HCT116 (cell line): ENCODE data around the gene ARHGDIG. TPM values are rescaled to one million over a fixed set of nuclear protein-coding genes. Genes with fewer than 3 reads are reported as not detected.

Experiments used
- ATAC-seq: fragments of 200-7000 bp; cut with Tn5 transposase; 2 replicates; pipeline ENCODE4 v1.9.1; 2020; ENCODE audit warnings: mild to moderate bottlenecking, moderate library complexity
- BruUV-seq: library from RNA; stranded (reverse); fragments of 400-500 nt; replicated peaks from 2 replicates; lab custom pipeline; 2021; lab: Mats Ljungman, UMichigan
- CTCF ChIA-PET: fragments of 300-600 bp; sonication (Branson Sonifier 250); formaldehyde crosslinking; loops from one replicate; lab custom pipeline; 2021; ENCODE audit warnings: antibody characterized with exemption; lab: Charles Lee
- POLR2A ChIA-PET: fragments of 300-600, 350-600 bp; sonication (Branson Sonifier 250); formaldehyde crosslinking; loops from one replicate; lab custom pipeline; 2021; ENCODE audit warnings: antibody characterized with exemption; lab: Charles Lee
- RAD21 ChIA-PET, 2 experiments: fragments of 300-600 bp; sonication (Branson Sonifier 250); formaldehyde crosslinking; loops; one replicate each; lab custom pipeline; 2023; ENCODE audit warnings: low total read pairs in 2 of 2; ENCODE audit not compliant: uncharacterized antibody in 2 of 2, unreplicated experiment in 2 of 2, low non-redundant PET in 1 of 2; lab: Charles Lee
- DNase-seq: peaks from one replicate; pipeline ENCODE4 v3.0.0-alpha.2; 2010; ENCODE audit warnings: low read depth, low spot score
- H2AFZ ChIP-seq: fragments of 200-600 bp; shearing (Covaris generic), sonication (generic); 2 replicates; pipeline ENCODE4 v1.6.1; 2017; ENCODE audit warnings: low read depth, mixed run types, mixed read lengths, antibody characterized with exemption, low read length; ENCODE audit not compliant: poor library complexity, severe bottlenecking
- H3K27ac ChIP-seq: 2 replicates; pipeline ENCODE4 v1.5.1; 2012; ENCODE audit warnings: low read depth, low read length
- H3K27me3 ChIP-seq: fragments of 200-600 bp; sonication (generic); 2 replicates; pipeline ENCODE4 v1.6.1; 2016; ENCODE audit warnings: mixed run types, low read length, mixed read lengths; ENCODE audit not compliant: insufficient read depth
- H3K36me3 ChIP-seq, 2 experiments: fragments of 200-500 bp in 1 of 2; fragments of 200-600 bp in 1 of 2; sonication (Bioruptor generic) in 1 of 2; sonication (generic) in 1 of 2; 2 replicates each; pipeline versions ENCODE4 v1.5.1 to v1.6.1; 2014 to 2016; ENCODE audit warnings: low read length in 2 of 2, inconsistent platforms in 1 of 2, mixed read lengths in 1 of 2, mixed run types in 1 of 2; ENCODE audit not compliant: insufficient read depth in 2 of 2, control insufficient read depth in 1 of 2
- H3K4me1 ChIP-seq, 2 experiments: fragments of 200-600 bp in 1 of 2; sonication (generic) in 1 of 2; 2 replicates each; pipeline versions ENCODE4 v1.5.1 to v1.6.1; 2012 to 2017; ENCODE audit warnings: low read length in 2 of 2, inconsistent platforms in 1 of 2, mild to moderate bottlenecking in 1 of 2, mixed read lengths in 1 of 2, mixed run types in 1 of 2, moderate library complexity in 1 of 2; ENCODE audit not compliant: insufficient read depth in 2 of 2, control insufficient read depth in 1 of 2
- H3K4me2 ChIP-seq: fragments of 200-600 bp; sonication (generic); 2 replicates; pipeline ENCODE4 v1.6.1; 2017; ENCODE audit warnings: mixed run types, low read length, mixed read lengths
- H3K4me3 ChIP-seq, 2 experiments: fragments of 200-600 bp in 1 of 2; sonication (generic) in 1 of 2; replicated peaks in 1 of 2; 2 replicates each; pipeline ENCODE4 v1.5.1; 2011 to 2016; ENCODE audit warnings: low read length in 2 of 2, control low read depth in 1 of 2, low read depth in 1 of 2, mild to moderate bottlenecking in 1 of 2, mixed read lengths in 1 of 2, mixed run types in 1 of 2
- H3K79me2 ChIP-seq: fragments of 200-600 bp; sonication (generic); 2 replicates; pipeline ENCODE4 v1.6.1; 2017; ENCODE audit warnings: mild to moderate bottlenecking, mixed run types, low read length, moderate library complexity, mixed read lengths; ENCODE audit not compliant: insufficient read depth
- H3K9ac ChIP-seq: fragments of 200-600 bp; sonication (generic); 2 replicates; pipeline ENCODE4 v1.6.1; 2016; ENCODE audit warnings: low read length, mixed read lengths
- H3K9me2 ChIP-seq: fragments of 200-600 bp; sonication (generic), shearing (Covaris generic); 2 replicates; pipeline ENCODE4 v1.6.1; 2017; ENCODE audit warnings: mixed run types, mild to moderate bottlenecking, moderate library complexity; ENCODE audit not compliant: insufficient read depth
- H3K9me3 ChIP-seq, 2 experiments: fragments of 200-500 bp in 1 of 2; fragments of 200-600 bp in 1 of 2; sonication (Bioruptor generic) in 1 of 2; sonication (generic) in 1 of 2; 2 replicates each; pipeline ENCODE4 v1.6.1; 2014 to 2017; ENCODE audit warnings: low read length in 2 of 2, mixed read lengths in 2 of 2, inconsistent platforms in 1 of 2, low read depth in 1 of 2, mild to moderate bottlenecking in 1 of 2, mixed run types in 1 of 2, moderate library complexity in 1 of 2; ENCODE audit not compliant: control insufficient read depth in 1 of 2, insufficient read depth in 1 of 2
- H4K20me1 ChIP-seq: fragments of 200-600 bp; sonication (generic), shearing (Covaris generic); 2 replicates; pipeline ENCODE4 v1.6.1; 2017; ENCODE audit warnings: mixed run types, mild to moderate bottlenecking, moderate library complexity; ENCODE audit not compliant: insufficient read depth
- CBX3 ChIP-seq: IDR thresholded peaks from 2 replicates; pipeline ENCODE4 v1.6.1; 2012; ENCODE audit warnings: low read depth
- CTCF ChIP-seq, 3 experiments: fragments of 200-600 bp in 1 of 3; sonication (generic) in 1 of 3; IDR thresholded peaks in 2 of 3; conservative IDR thresholded peaks in 1 of 3; 2 replicates each; pipeline ENCODE4 v1.5.1; 2012 to 2017; ENCODE audit warnings: low read depth in 2 of 3, low read length in 2 of 3, antibody characterized with exemption in 1 of 3, borderline replicate concordance in 1 of 3, control low read depth in 1 of 3, mild to moderate bottlenecking in 1 of 3, mixed read lengths in 1 of 3, mixed run types in 1 of 3, moderate library complexity in 1 of 3; ENCODE audit not compliant: insufficient read depth in 1 of 3
- EGR1 ChIP-seq: IDR thresholded peaks from 2 replicates; pipeline ENCODE4 v1.6.1; 2012; ENCODE audit warnings: low read depth
- EZH2 ChIP-seq: fragments of 200-600 bp; sonication (generic); IDR thresholded peaks from 2 replicates; pipeline ENCODE4 v1.6.1; 2017; ENCODE audit warnings: antibody characterized with exemption, mixed run types
- EZH2phosphoT487 ChIP-seq: fragments of 200-600 bp; IDR thresholded peaks from 2 replicates; pipeline ENCODE4 v1.6.1; 2018; ENCODE audit warnings: antibody characterized with exemption, borderline replicate concordance
- FOSL1 ChIP-seq: IDR thresholded peaks from 2 replicates; pipeline ENCODE4 v1.6.1; 2012; ENCODE audit warnings: low read depth
- POLR2AphosphoS5 ChIP-seq: IDR thresholded peaks from 2 replicates; pipeline ENCODE4 v1.6.1; 2011; ENCODE audit warnings: mild to moderate bottlenecking, low read depth, low read length, moderate library complexity
- REST ChIP-seq: IDR thresholded peaks from 2 replicates; pipeline ENCODE4 v1.6.1; 2012; ENCODE audit warnings: low read depth
- TCF7L2 ChIP-seq: IDR thresholded peaks from 2 replicates; pipeline ENCODE4 v1.7.0; 2011; ENCODE audit warnings: borderline replicate concordance, inconsistent platforms; ENCODE audit not compliant: insufficient read depth, insufficient read length; ENCODE audit errors: extremely low read depth
- YY1 ChIP-seq: IDR thresholded peaks from 2 replicates; pipeline ENCODE4 v1.6.1; 2011; ENCODE audit warnings: low read length, low read depth, moderate library complexity, mild to moderate bottlenecking; ENCODE audit not compliant: insufficient replicate concordance; ENCODE audit errors: extremely low read depth
- ZBTB33 ChIP-seq: IDR thresholded peaks from 2 replicates; pipeline ENCODE4 v1.6.1; 2011; ENCODE audit warnings: mild to moderate bottlenecking, low read length, moderate library complexity; ENCODE audit not compliant: insufficient replicate concordance; ENCODE audit errors: extremely low read depth
- ZFX ChIP-seq: fragments of 450-650 bp; IDR thresholded peaks from 2 replicates; pipeline ENCODE4 v1.6.1; 2017
- intact Hi-C: fragments of 100-400 bp; cut with micrococcal nuclease; formaldehyde crosslinking; loops from 2 replicates; pipeline ENCODE4 v1.10.0; 2022
- total RNA-seq: library from RNA; stranded (reverse); gene quantifications from one replicate; pipeline ENCODE4 v1.2.1, GENCODE V29; 2021; ENCODE audit not compliant: unreplicated experiment

The ARHGDIG gene
- total RNA-seq, 1 experiment from 2014 or later: not detected

- DNase-seq (no peak), ATAC-seq (no peak)
- Histone ChIP-seq H3K9ac (no peak overlapping the region), H3K4me2 (no peak overlapping the region), H3K4me1 (no peaks in the 10 kb centered on the region; a peak in 1 of 4 replicates), H3K27ac (no peak overlapping the region), H3K27me3 (no peaks in the 10 kb centered on the region), H3K79me2 (no peaks in the 10 kb centered on the region), H3K9me2 (no peaks in the 10 kb centered on the region), H3K4me3 (no peak overlapping the region), H3K9me3 (no peaks in the 10 kb centered on the region), H2AFZ (no peak overlapping the region), H4K20me1 (no peaks in the 10 kb centered on the region), H3K36me3 (no peaks in the 10 kb centered on the region)
- ChIA-PET CTCF (no interaction called here), RAD21 (no interaction called here), POLR2A (no interaction called here)
- intact Hi-C loops: no loop called here
- TF ChIP-seq FOSL1 (no peak), TCF7L2 (no peak), YY1 (no peak)
- BruUV-seq: no TSS peak
These were observed 25.9 kb upstream of the ARHGDIG start for GRCh38 chr16:254461-254860.

GRCh38 chr16:255183-255582, 25.2 kb upstream of the ARHGDIG start:
- TF ChIP-seq REST (no peak), CTCF (IDR thresholded peaks at IDR 0.05 in 2 of 3, conservative IDR thresholded peaks at IDR 0.05 in 1 of 3; ENCODE audit: borderline replicate concordance in 1 of 3, insufficient read depth in 1 of 3, low read depth in 2 of 3, low read length in 2 of 3) (no peak), ZFX (no peak), CBX3 (no peak), TCF7L2 (no peak), POLR2AphosphoS5 (no peak), EGR1 (no peak), EZH2 (no peak), EZH2phosphoT487 (no peak), ZBTB33 (no peak)
- H3K4me3 ChIP-seq: no peak overlapping the region
- H3K4me2 ChIP-seq: no peak overlapping the region
- POLR2A ChIA-PET: no interaction called here
- no TSS peak for BruUV-seq
- no peaks in the 10 kb centered on the region for H3K27me3 ChIP-seq
- no peaks in the 10 kb centered on the region; a peak in 1 of 4 replicates for H3K4me1 ChIP-seq
- CTCF ChIA-PET: no interaction called here
- no peak overlapping the region for H2AFZ ChIP-seq
- intact Hi-C loops: no loop called here
- ATAC-seq (no peak), DNase-seq (no peak)
- no peak overlapping the region for H3K9ac ChIP-seq
- no peak overlapping the region for H3K27ac ChIP-seq
- no peaks in the 10 kb centered on the region for H3K36me3 ChIP-seq
- no peaks in the 10 kb centered on the region for H3K9me2 ChIP-seq
- H3K79me2 ChIP-seq: no peaks in the 10 kb centered on the region
- H4K20me1 ChIP-seq: no peaks in the 10 kb centered on the region
- H3K9me3 ChIP-seq: no peaks in the 10 kb centered on the region
- RAD21 ChIA-PET: no interaction called here
